Stimulated activated CD8-positive, alpha-beta memory T cell treated with anti-CD3 and anti-CD28 coated beads, Interleukin-4, amount 100 ng/mL, for 4 hours (primary cell): ENCODE results near the gene GLYATL2.

Experiments used
- DNase-seq, 2 donors: peaks; one replicate each; pipeline ENCODE4 v3.0.0-alpha.2; 2020; ENCODE audit warnings: low read depth in 2 of 2, low spot score in 1 of 2

Gene GLYATL2

GRCh38 chr11:58844361-58845005 is at the start of gene GLYATL2:
Gene GLYATL2 (minus strand): TSS chr11:58844704. CDS start chr11:58839612, 5,092 bp downstream.
- no peak for DNase-seq

- DNase-seq, result no peak
Observed at GRCh38 chr11:58893899-58894298, 49.4 kb upstream of the GLYATL2 start.

GRCh38 chr11:58888579-58888978 is 44.1 kb upstream of the GLYATL2 start:
- no peak for DNase-seq

- DNase-seq, result no peak
Observed at GRCh38 chr11:58887452-58887851, 42.9 kb upstream of the GLYATL2 start.

GRCh38 chr11:58880625-58881024 is 36.1 kb upstream of the GLYATL2 start:
- no peak for DNase-seq

- no peak for DNase-seq
Observed at GRCh38 chr11:58880166-58880565, 35.7 kb upstream of the GLYATL2 start.

- DNase-seq, result no peak
Observed at GRCh38 chr11:58867556-58867955, 23.1 kb upstream of the GLYATL2 start.

GRCh38 chr11:58866788-58867187 is 22.3 kb upstream of the GLYATL2 start:
- no peak for DNase-seq

- no peak for DNase-seq
Observed at GRCh38 chr11:58864335-58864734, 19.8 kb upstream of the GLYATL2 start.

- DNase-seq, result no peak
Observed at GRCh38 chr11:58863697-58864096, 19.2 kb upstream of the GLYATL2 start.

GRCh38 chr11:58861533-58861932 is 17.0 kb upstream of the GLYATL2 start:
- no peak for DNase-seq

GRCh38 chr11:58856806-58857205 is 12.3 kb upstream of the GLYATL2 start:
- no peak for DNase-seq

- DNase-seq, result no peak
Observed at GRCh38 chr11:58845386-58845785, 882 bp upstream of the GLYATL2 start.

- no peak for DNase-seq
Observed at GRCh38 chr11:58837707-58838388, 6.7 kb downstream of the GLYATL2 start.

- DNase-seq, result no peak
Observed at GRCh38 chr11:58832056-58832645, 12.4 kb downstream of the GLYATL2 start.

GRCh38 chr11:58830673-58831301 is 13.7 kb downstream of the GLYATL2 start:
- DNase-seq, result no peak

- DNase-seq, result no peak
Observed at GRCh38 chr11:58829786-58830185, 14.7 kb downstream of the GLYATL2 start.

GRCh38 chr11:58813693-58814092 is 30.8 kb downstream of the GLYATL2 start:
- no peak for DNase-seq

GRCh38 chr11:58811499-58811898 is 33.0 kb downstream of the GLYATL2 start:
- no peak for DNase-seq

GRCh38 chr11:58807343-58807742 is 37.2 kb downstream of the GLYATL2 start:
- DNase-seq, result no peak

GRCh38 chr11:58805065-58805464 is 39.4 kb downstream of the GLYATL2 start:
- DNase-seq, result no peak

- DNase-seq, result no peak
Observed at GRCh38 chr11:58801974-58802545, 42.4 kb downstream of the GLYATL2 start.
